GM23248 (cell line): ENCODE measurements around the gene CDK14. TPM values are rescaled to one million over a fixed set of nuclear protein-coding genes. Genes with fewer than 3 reads are reported as not detected.

Experiments used
- DNase-seq: peaks from one replicate; pipeline ENCODE4 v3.0.0-alpha.2; 2015
- H2AFZ ChIP-seq: fragments of 200-600 bp; sonication (generic); 2 replicates; pipeline ENCODE4 v1.6.1; 2016; ENCODE audit warnings: antibody characterized with exemption
- H3F3A ChIP-seq: fragments of 200-600 bp; sonication (generic); 2 replicates; pipeline ENCODE4 v1.6.1; 2016; ENCODE audit warnings: mild to moderate bottlenecking, antibody characterized with exemption, mixed run types; ENCODE audit not compliant: insufficient read depth
- H3K27ac ChIP-seq: fragments of 200-600 bp; sonication (generic); 2 replicates; pipeline ENCODE4 v1.5.1; 2016; ENCODE audit warnings: mild to moderate bottlenecking
- H3K27me3 ChIP-seq: fragments of 200-600 bp; sonication (generic); replicated peaks from 2 replicates; pipeline ENCODE4 v1.6.1; 2016; ENCODE audit warnings: mild to moderate bottlenecking; ENCODE audit not compliant: insufficient read depth
- H3K36me3 ChIP-seq: fragments of 200-600 bp; sonication (generic); 2 replicates; pipeline ENCODE4 v1.6.1; 2016; ENCODE audit warnings: low read depth, mild to moderate bottlenecking
- H3K4me1 ChIP-seq: fragments of 200-600 bp; sonication (generic); 2 replicates; pipeline ENCODE4 v1.6.1; 2016; ENCODE audit warnings: mild to moderate bottlenecking; ENCODE audit not compliant: insufficient read depth
- H3K4me2 ChIP-seq: fragments of 200-600 bp; sonication (generic); one replicate; pipeline ENCODE4 v1.6.1; 2016; ENCODE audit warnings: mild to moderate bottlenecking; ENCODE audit not compliant: unreplicated experiment
- H3K4me3 ChIP-seq: fragments of 200-600 bp; sonication (generic); 2 replicates; pipeline ENCODE4 v1.5.1; 2016; ENCODE audit warnings: mild to moderate bottlenecking
- H3K79me2 ChIP-seq: fragments of 200-600 bp; sonication (generic); 2 replicates; pipeline ENCODE4 v1.6.1; 2016; ENCODE audit warnings: mild to moderate bottlenecking; ENCODE audit not compliant: insufficient read depth
- H3K9ac ChIP-seq: fragments of 200-600 bp; sonication (generic); 2 replicates; pipeline ENCODE4 v1.6.1; 2016; ENCODE audit warnings: mild to moderate bottlenecking
- H3K9me2 ChIP-seq: fragments of 200-600 bp; sonication (generic); 2 replicates; pipeline ENCODE4 v1.6.1; 2016; ENCODE audit warnings: mixed run types, mild to moderate bottlenecking, moderate library complexity; ENCODE audit not compliant: insufficient read depth
- H3K9me3 ChIP-seq: fragments of 200-600 bp; sonication (generic); one replicate; pipeline ENCODE4 v1.6.1; 2017; ENCODE audit warnings: low read depth
- H4K20me1 ChIP-seq: fragments of 200-600 bp; sonication (generic); 2 replicates; pipeline ENCODE4 v1.6.0; 2016; ENCODE audit not compliant: insufficient read depth
- EZH2 ChIP-seq: fragments of 200-600 bp; sonication (generic); IDR thresholded peaks from 2 replicates; pipeline ENCODE4 v1.6.1; 2018; ENCODE audit warnings: antibody characterized with exemption, mild to moderate bottlenecking; ENCODE audit not compliant: insufficient read depth, poor library complexity, severe bottlenecking
- EZH2phosphoT487 ChIP-seq: fragments of 200-600 bp; sonication (generic); IDR thresholded peaks from 2 replicates; pipeline ENCODE4 v1.6.1; 2018; ENCODE audit warnings: antibody characterized with exemption, moderate library complexity, mild to moderate bottlenecking, low read depth; ENCODE audit not compliant: insufficient read depth
- WGBS, 2 experiments: methylation state at CpG; one replicate each; pipeline ENCODE4 v1.1.6; 2015 to 2017; ENCODE audit warnings: low lambda C conversion rate in 2 of 2, low coverage in 1 of 2; ENCODE audit errors: missing lambda C conversion rate in 2 of 2; 5-methylcytosine and 5-hydroxymethylcytosine counted together
- in situ Hi-C: fragments of 300-500 bp; cut with MboI; formaldehyde crosslinking; loops from 2 replicates; pipeline ENCODE4 v1.15.0; 2020
- polyA plus RNA-seq: library from polyadenylated mRNA; unstranded; fragments of >200 nt; fragmentation: Nextera tagmentation; extraction: Ambion mirVana; gene quantifications from 2 replicates; pipeline ENCODE4 v1.2.1, GENCODE V29; 2016
- total RNA-seq: library from RNA; depleted of rRNA; stranded (reverse); fragments of >200 nt; shearing (Covaris generic); gene quantifications from 2 replicates; pipeline ENCODE4 v1.2.3, GENCODE V29; 2014

CDK14 gene
- total and polyA plus RNA-seq, 2 experiments from 2014 or later = 19.9 to 21.2 TPM

- TF ChIP-seq EZH2phosphoT487 (no peak), EZH2 (no peak)
- H3K36me3 ChIP-seq = no peaks in the 10 kb centered on the region
- DNase-seq = peak; percentile 14
- H3K4me3 ChIP-seq = no peak overlapping the region
- H3K9me2 ChIP-seq = no peaks in the 10 kb centered on the region
- peaks cover 22% of the 10 kb centered on the region for H3F3A ChIP-seq
- in situ Hi-C loops = no loop called here
- peaks cover 23% of the 10 kb centered on the region for H3K4me1 ChIP-seq
- H3K9me3 ChIP-seq = no peaks in the 10 kb centered on the region
- peaks cover 18% of the 10 kb centered on the region for H3K79me2 ChIP-seq
- H4K20me1 ChIP-seq = no peaks in the 10 kb centered on the region
- no peak overlapping the region for H3K4me2 ChIP-seq
- H3K9ac ChIP-seq = no peak overlapping the region
- no peak overlapping the region for H2AFZ ChIP-seq
- H3K27ac ChIP-seq = no peak overlapping the region
- no peaks in the 10 kb centered on the region for H3K27me3 ChIP-seq
Measured at GRCh38 chr7:90593205-90593604, 2.9 kb upstream of the CDK14 start.

DNA sequence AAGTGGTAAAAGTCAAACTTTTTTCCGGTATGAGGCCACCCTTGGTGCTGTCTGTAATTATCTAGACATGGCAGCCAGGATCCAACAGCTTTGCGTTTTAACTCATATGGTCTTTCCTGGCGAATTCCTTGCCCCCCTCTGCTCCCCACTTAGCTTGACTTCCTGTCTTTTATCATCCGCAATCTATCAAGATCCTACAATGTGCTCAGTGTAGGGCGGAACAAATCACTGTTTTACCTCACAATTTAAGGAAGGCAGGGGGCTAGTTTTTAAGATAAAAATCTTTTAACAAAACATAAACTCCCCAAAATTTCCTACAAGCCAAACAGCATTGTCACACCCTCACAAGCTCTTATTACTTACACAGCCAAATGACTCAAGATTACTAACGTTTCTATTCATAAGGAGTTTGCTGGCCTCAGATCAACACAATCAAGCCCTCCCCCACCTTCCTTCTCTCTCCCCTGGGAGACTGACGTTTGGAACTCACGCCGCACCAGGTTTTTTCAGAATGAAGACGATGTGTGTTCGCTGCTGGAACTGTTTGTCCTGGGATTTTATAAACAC, 1.3 kb upstream of the CDK14 start:
- Histone ChIP-seq H3K79me2 (peaks cover 34% of the 10 kb centered on the region), H3K9ac (peak overlapping the region; percentile 92), H3K27ac (peak overlapping the region; percentile 80), H2AFZ (peak overlapping the region; percentile 78), H3K27me3 (no peaks in the 10 kb centered on the region), H3K4me3 (peak overlapping the region; percentile 93), H3K36me3 (no peaks in the 10 kb centered on the region), H3K9me2 (no peaks in the 10 kb centered on the region), H4K20me1 (no peaks in the 10 kb centered on the region), H3F3A (peaks cover 25% of the 10 kb centered on the region), H3K4me2 (peak overlapping the region; percentile 87), H3K9me3 (no peaks in the 10 kb centered on the region), H3K4me1 (peaks cover 32% of the 10 kb centered on the region)
- peak; percentile 96 for DNase-seq
- TF ChIP-seq EZH2 (no peak), EZH2phosphoT487 (no peak)
- 13 to 15% methylated on average over 11 of the region's 11 CpGs for WGBS, 2 experiments
- in situ Hi-C loops = no loop called here

DNA sequence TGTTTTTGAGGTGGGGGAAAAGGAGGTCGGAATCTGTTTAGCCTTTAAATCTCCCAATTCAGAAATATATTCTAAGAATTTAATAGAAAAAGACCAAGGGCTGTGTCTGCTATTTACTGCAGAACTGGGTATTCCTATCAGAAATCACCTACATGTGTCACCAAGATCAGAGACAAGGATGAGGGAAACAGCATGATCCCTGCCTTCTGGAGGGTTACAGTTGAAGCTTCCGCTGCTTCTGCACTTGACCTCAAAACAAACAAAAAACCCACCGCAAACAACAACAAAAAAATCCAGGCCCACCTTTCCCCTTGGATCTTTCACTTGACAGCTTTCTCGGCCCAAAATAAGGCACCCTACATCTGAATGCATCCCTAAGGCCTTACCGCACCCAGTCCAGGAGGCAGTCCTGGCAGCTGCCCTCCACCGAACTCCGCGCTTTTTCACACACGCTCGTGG, 750 bp upstream of the CDK14 start:
- in situ Hi-C loops = no loop called here
- H3K9ac ChIP-seq = peak overlapping the region; percentile 92
- WGBS, 2 experiments = 16 to 21% methylated on average over 9 to 10 of the region's 10 CpGs

GRCh38 chr7:90596671-90597562, 796 bp downstream of the CDK14 start:
- Histone ChIP-seq H3K4me1 (peaks cover 43% of the 10 kb centered on the region), H3F3A (peaks cover 33% of the 10 kb centered on the region), H3K27me3 (no peaks in the 10 kb centered on the region), H3K79me2 (peaks cover 54% of the 10 kb centered on the region), H3K4me2 (peak overlapping the region; percentile 99), H3K9me2 (no peaks in the 10 kb centered on the region), H3K36me3 (no peaks in the 10 kb centered on the region), H4K20me1 (no peaks in the 10 kb centered on the region), H3K9me3 (no peaks in the 10 kb centered on the region), H3K9ac (peak overlapping the region; percentile 92), H3K27ac (peak overlapping the region; percentile 80), H3K4me3 (peak overlapping the region; percentile 93), H2AFZ (peak overlapping the region; percentile 86)
- no peak for TF ChIP-seq EZH2phosphoT487
- no peak for TF ChIP-seq EZH2
- WGBS, 2 experiments = 1% methylated on average over 27 to 47 of the region's 47 CpGs
- in situ Hi-C loops = no loop called here
- DNase-seq = peak; percentile 76

More for the DNA sequence above, 750 bp upstream of the CDK14 start:
- H4K20me1 ChIP-seq = no peaks in the 10 kb centered on the region
- TF ChIP-seq EZH2 (no peak), EZH2phosphoT487 (0 out of 2 replicates have a peak, but pooled peaks have one; percentile 24)
- peak overlapping the region; percentile 87 for H3K4me2 ChIP-seq
- H3K9me2 ChIP-seq = no peaks in the 10 kb centered on the region
- peak overlapping the region; percentile 93 for H3K4me3 ChIP-seq
- peak overlapping the region; percentile 80 for H3K27ac ChIP-seq
- peaks cover 31% of the 10 kb centered on the region for H3F3A ChIP-seq
- H3K4me1 ChIP-seq = peaks cover 38% of the 10 kb centered on the region
- H3K27me3 ChIP-seq = no peaks in the 10 kb centered on the region
- H2AFZ ChIP-seq = peak overlapping the region; percentile 78
- H3K79me2 ChIP-seq = peaks cover 39% of the 10 kb centered on the region
- no peak for DNase-seq
- no peaks in the 10 kb centered on the region for H3K36me3 ChIP-seq
- H3K9me3 ChIP-seq = no peaks in the 10 kb centered on the region
